Ishikawa (cell line): ENCODE data around the gene LY6G6D.

Experiments
- CEBPB ChIP-seq: IDR thresholded peaks from 2 replicates; pipeline ENCODE4 v1.6.1; 2012
- CREB1 ChIP-seq: IDR thresholded peaks from 2 replicates; pipeline ENCODE4 v1.6.1; 2012; ENCODE audit warnings: low read depth
- EGR1 ChIP-seq: IDR thresholded peaks from 2 replicates; pipeline ENCODE4 v1.6.1; 2012
- EP300 ChIP-seq: IDR thresholded peaks from 2 replicates; pipeline ENCODE4 v1.6.1; 2012; ENCODE audit warnings: borderline replicate concordance
- FOXM1 ChIP-seq: IDR thresholded peaks from 2 replicates; pipeline ENCODE4 v1.6.1; 2012; ENCODE audit warnings: low read depth, borderline replicate concordance
- NFIC ChIP-seq: IDR thresholded peaks from 2 replicates; pipeline ENCODE4 v1.6.1; 2012
- RAD21 ChIP-seq: IDR thresholded peaks from 2 replicates; pipeline ENCODE4 v1.6.1; 2012; ENCODE audit warnings: low read depth
- TAF1 ChIP-seq: IDR thresholded peaks from 2 replicates; pipeline ENCODE4 v1.6.1; 2012; ENCODE audit warnings: low read depth, mild to moderate bottlenecking
- TCF12 ChIP-seq: IDR thresholded peaks from 2 replicates; pipeline ENCODE4 v1.6.1; 2012; ENCODE audit warnings: low read depth
- TEAD4 ChIP-seq: IDR thresholded peaks from 2 replicates; pipeline ENCODE4 v1.6.1; 2012
- YY1 ChIP-seq: IDR thresholded peaks from 2 replicates; pipeline ENCODE4 v1.6.1; 2012; ENCODE audit warnings: low read depth
- ZBTB7A ChIP-seq: IDR thresholded peaks from 2 replicates; pipeline ENCODE4 v1.6.1; 2012; ENCODE audit warnings: low read depth
- TF ChIP-seq, protein P1 (sequence below): IDR thresholded peaks from 2 replicates; pipeline ENCODE4 v1.6.1; 2012
- TF ChIP-seq, protein P2 (sequence below): IDR thresholded peaks from 2 replicates; pipeline ENCODE4 v1.6.1; 2012
- TF ChIP-seq, protein P3 (sequence below): IDR thresholded peaks from 2 replicates; pipeline ENCODE4 v1.6.1; 2012; ENCODE audit warnings: low read depth, mild to moderate bottlenecking

LY6G6D gene

DNA sequence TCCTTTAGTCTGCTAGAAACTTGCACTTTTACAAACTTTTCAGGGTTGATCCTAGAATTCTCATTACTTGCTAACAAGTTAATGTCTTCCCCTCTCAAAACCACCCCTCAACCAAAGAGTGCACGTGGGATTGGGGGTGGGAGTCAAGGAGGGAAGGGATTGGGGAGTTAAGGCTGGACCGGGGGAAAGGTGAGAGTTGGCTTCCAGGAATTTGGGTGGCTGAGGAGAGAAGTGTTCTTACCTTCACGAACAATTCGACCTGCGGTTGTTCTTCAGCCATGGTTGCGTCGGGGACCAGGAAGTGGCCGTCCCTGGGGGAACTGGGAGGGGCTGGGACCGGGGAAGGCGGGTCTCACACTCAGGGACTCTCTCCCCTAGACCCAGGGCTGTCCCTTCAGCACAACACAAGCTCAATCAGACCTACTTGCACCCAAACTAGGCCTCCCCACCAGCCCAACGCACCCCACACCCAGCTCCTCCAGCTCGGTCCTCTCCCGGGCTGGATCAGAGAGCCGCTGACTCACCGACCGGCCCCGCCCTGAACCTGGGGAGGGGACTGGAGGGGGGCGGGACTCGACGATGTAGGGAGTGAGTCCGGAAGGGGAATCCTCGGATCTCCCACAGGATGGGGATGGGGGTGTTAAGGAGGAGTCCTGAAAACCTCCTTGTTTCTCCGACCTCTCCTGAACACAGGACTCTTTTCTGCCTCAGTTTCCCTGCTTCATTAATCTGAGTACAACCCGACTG, 21.0 kb downstream of the LY6G6D start, which contains the start of gene CLIC1:
Gene CLIC1 (minus strand): TSS at position 510 of the 747 bp plus-strand sequence. CDS start 230 bp downstream, at position 280.
- TF ChIP-seq RAD21 (no peak), FOXM1 (no peak), EP300 (no peak), NFIC (no peak), ZBTB7A (no peak), YY1 (peak; percentile 58; the same call in 1 of the 2 replicates), TAF1 (peak; percentile 71), TEAD4 (no peak), EGR1 (no peak), TCF12 (no peak), CREB1 (no peak), CEBPB (no peak)
- TF ChIP-seq, protein P1, sequence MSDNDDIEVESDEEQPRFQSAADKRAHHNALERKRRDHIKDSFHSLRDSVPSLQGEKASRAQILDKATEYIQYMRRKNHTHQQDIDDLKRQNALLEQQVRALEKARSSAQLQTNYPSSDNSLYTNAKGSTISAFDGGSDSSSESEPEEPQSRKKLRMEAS, result peak; percentile 83
- TF ChIP-seq, protein P2, sequence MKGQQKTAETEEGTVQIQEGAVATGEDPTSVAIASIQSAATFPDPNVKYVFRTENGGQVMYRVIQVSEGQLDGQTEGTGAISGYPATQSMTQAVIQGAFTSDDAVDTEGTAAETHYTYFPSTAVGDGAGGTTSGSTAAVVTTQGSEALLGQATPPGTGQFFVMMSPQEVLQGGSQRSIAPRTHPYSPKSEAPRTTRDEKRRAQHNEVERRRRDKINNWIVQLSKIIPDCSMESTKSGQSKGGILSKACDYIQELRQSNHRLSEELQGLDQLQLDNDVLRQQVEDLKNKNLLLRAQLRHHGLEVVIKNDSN, result no peak
- TF ChIP-seq, protein P3, sequence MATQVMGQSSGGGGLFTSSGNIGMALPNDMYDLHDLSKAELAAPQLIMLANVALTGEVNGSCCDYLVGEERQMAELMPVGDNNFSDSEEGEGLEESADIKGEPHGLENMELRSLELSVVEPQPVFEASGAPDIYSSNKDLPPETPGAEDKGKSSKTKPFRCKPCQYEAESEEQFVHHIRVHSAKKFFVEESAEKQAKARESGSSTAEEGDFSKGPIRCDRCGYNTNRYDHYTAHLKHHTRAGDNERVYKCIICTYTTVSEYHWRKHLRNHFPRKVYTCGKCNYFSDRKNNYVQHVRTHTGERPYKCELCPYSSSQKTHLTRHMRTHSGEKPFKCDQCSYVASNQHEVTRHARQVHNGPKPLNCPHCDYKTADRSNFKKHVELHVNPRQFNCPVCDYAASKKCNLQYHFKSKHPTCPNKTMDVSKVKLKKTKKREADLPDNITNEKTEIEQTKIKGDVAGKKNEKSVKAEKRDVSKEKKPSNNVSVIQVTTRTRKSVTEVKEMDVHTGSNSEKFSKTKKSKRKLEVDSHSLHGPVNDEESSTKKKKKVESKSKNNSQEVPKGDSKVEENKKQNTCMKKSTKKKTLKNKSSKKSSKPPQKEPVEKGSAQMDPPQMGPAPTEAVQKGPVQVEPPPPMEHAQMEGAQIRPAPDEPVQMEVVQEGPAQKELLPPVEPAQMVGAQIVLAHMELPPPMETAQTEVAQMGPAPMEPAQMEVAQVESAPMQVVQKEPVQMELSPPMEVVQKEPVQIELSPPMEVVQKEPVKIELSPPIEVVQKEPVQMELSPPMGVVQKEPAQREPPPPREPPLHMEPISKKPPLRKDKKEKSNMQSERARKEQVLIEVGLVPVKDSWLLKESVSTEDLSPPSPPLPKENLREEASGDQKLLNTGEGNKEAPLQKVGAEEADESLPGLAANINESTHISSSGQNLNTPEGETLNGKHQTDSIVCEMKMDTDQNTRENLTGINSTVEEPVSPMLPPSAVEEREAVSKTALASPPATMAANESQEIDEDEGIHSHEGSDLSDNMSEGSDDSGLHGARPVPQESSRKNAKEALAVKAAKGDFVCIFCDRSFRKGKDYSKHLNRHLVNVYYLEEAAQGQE, result no peak

DNA sequence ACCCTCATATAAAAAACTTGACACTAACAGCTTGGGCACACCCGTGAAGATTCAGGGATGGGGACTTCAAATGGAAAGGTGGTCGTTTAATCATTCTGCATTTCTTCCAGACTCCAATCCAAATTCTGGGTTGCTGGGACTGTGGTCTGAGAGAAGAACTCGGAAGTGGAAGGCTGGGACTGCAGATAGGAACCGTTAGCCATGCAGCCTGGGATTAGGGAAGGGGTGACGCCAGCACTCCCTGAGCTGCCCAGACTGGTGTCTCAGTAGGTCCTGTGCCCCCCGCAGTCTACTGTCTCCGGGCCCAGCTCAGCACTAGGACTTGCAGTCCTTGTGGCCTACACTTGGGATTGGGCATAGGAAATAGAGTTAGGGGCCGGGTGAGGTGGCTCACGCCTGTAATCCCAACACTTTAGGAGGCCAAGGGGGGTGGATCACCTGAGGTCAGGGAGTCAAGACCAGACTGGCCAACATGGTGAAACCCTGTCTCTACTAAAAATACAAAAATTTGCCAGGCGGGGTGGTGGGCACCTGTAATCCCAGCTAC, 21.7 kb downstream of the LY6G6D start:
- no peak for TF ChIP-seq EP300
- no peak for TF ChIP-seq EGR1
- no peak for TF ChIP-seq FOXM1
- TF ChIP-seq RAD21, result no peak
- TF ChIP-seq TEAD4, result no peak
- no peak for TF ChIP-seq YY1
- TF ChIP-seq TCF12, result no peak
- TF ChIP-seq, protein P3, result no peak
- TF ChIP-seq CEBPB, result no peak
- TF ChIP-seq, protein P1, result no peak
- TF ChIP-seq CREB1, result no peak
- TF ChIP-seq NFIC, result no peak
- TF ChIP-seq TAF1, result no peak
- TF ChIP-seq, protein P2, result no peak
- TF ChIP-seq ZBTB7A, result no peak

DNA sequence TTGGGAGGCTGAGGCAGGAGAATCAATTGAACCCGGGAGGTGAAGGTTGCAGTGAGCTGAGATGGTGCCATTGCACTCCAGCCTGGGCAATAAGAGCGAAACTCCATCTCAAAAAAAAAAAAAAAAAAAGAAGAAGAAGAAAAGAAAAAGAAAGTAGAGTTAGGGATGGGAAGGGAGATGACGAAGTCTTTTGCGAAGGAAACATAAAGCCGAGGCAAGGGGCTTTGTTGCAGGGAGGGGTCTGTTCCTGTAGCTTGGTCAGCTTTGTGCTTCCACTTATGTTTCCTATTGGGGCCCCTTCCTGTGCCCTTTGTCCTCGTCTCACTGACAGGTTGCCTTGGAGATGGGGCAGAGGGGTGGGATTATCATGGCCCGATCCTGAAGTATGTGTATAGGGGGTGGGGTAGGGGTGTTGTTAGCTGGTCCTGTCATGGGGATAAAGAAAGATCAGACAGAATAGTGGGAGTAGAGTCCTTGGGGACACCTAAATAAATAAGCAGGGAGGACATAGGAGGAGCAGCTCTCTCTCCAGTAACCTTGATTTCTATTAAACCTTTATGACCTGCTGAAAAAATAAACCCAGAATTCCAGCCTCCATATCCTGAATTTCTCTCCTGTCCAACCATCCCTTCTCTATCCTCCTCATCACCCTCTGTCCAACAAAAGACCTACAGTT, 22.3 kb downstream of the LY6G6D start:
- TF ChIP-seq, protein P1, result no peak
- no peak for TF ChIP-seq EP300
- TF ChIP-seq TCF12, result no peak
- no peak for TF ChIP-seq ZBTB7A
- no peak for TF ChIP-seq TEAD4
- TF ChIP-seq CREB1, result no peak
- TF ChIP-seq, protein P2, result no peak

DNA sequence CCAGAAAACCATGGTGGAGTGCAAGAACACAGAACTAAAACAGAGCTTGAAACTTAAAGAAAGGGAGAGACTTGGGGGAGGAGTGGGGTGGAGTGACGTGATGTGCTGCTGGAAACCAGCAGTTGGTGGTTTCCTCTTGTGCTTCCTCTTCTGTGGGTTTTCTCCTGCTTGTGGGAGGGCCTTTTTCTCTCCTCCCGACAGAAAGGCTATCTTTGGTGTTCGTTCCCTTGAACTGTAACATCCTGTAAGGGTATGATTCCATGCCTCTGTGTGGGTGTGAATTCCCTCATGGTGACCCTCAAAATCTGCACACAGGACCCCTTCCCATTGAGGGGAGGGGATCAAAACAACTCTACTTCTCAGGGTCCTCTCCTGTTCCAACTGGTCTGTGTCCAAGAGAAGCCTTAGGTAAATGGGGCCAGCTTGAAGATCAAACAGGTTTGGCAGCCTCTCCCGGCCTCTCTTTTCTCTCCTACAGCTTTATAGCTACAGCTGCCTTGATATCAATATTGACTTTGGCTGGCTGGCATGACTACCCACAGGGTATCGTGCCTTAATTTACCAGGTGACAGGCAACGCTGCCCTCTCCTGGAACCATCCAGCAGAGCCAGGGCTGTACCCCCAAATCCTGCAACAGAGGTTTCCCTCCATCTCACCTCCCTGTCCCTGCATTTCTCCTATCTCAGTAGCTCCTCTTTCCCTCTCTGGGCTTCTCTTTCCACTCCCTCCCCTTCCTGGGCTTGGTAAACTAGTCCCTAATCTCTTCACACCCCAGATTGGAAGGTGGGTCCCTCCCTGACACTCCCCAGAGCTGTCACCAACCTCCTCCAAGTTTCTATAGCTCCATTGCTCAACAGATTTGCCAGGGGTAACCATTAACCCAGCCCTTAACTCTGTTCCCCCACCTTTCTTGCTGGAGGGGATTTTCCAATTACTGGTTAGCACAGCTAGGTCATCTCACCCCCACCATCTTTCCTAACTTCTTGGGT, 23.1 kb downstream of the LY6G6D start:
- TF ChIP-seq NFIC (no peak), RAD21 (peak; percentile 50; the same call in 1 of the 2 replicates)
